Keratinocyte (primary cell): Measurements from ENCODE around the gene LRIT2. TPM values are rescaled to one million over a fixed set of nuclear protein-coding genes. Genes with fewer than 3 reads are reported as not detected.

ENCODE experiments used
- DNase-seq: peaks from one replicate; pipeline ENCODE4 v3.0.0-alpha.2; 2011; ENCODE audit warnings: low read depth, missing footprints, low spot score
- FAIRE-seq: peaks from 2 replicates; lab custom pipeline; 2011; peaks lifted over from hg19 to GRCh38; lab: Jason Lieb, UNC
- H2AFZ ChIP-seq: 2 replicates; pipeline ENCODE4 v1.6.0; 2012; ENCODE audit warnings: low read length, control low read depth, inconsistent platforms; ENCODE audit not compliant: control insufficient read depth
- H3K27ac ChIP-seq: 2 replicates; pipeline ENCODE4 v1.5.1; 2011; ENCODE audit warnings: low read length; ENCODE audit not compliant: control insufficient read depth, insufficient read depth
- H3K27me3 ChIP-seq: 3 replicates; pipeline ENCODE4 v1.6.0; 2011; ENCODE audit warnings: low read length; ENCODE audit not compliant: control insufficient read depth, insufficient read depth; ENCODE audit errors: extremely low read depth
- H3K36me3 ChIP-seq, 2 experiments: 2 replicates in 1 of 2; 3 replicates in 1 of 2; pipeline ENCODE4 v1.5.1; 2011; ENCODE audit warnings: low read length in 2 of 2, mild to moderate bottlenecking in 1 of 2; ENCODE audit not compliant: control insufficient read depth in 2 of 2, insufficient read depth in 2 of 2; ENCODE audit errors: extremely low read depth in 1 of 2
- H3K4me1 ChIP-seq: 3 replicates; pipeline ENCODE4 v1.5.1; 2011; ENCODE audit warnings: low read length; ENCODE audit not compliant: control insufficient read depth, insufficient read depth; ENCODE audit errors: extremely low read depth
- H3K4me2 ChIP-seq: 3 replicates; pipeline ENCODE4 v1.6.0; 2011; ENCODE audit warnings: low read depth, low read length; ENCODE audit not compliant: control insufficient read depth, insufficient read depth; ENCODE audit errors: extremely low read depth
- H3K4me3 ChIP-seq, 3 experiments: fragments of 200-600 bp in 1 of 3; sonication (generic) in 1 of 3; 2 replicates in 2 of 3; 3 replicates in 1 of 3; pipeline ENCODE4 v1.5.1; 2011 to 2016; ENCODE audit warnings: low read length in 3 of 3, mild to moderate bottlenecking in 3 of 3, control low read depth in 2 of 3, inconsistent platforms in 1 of 3, low read depth in 1 of 3, mixed read lengths in 1 of 3, mixed run types in 1 of 3, moderate library complexity in 1 of 3; ENCODE audit not compliant: control insufficient read depth in 2 of 3, insufficient read depth in 2 of 3; ENCODE audit errors: extremely low read depth in 1 of 3
- H3K79me2 ChIP-seq: 2 replicates; pipeline ENCODE4 v1.6.0; 2012; ENCODE audit warnings: low read length; ENCODE audit not compliant: control insufficient read depth, insufficient read depth
- H3K9ac ChIP-seq: 3 replicates; pipeline ENCODE4 v1.6.0; 2011; ENCODE audit warnings: low read length; ENCODE audit not compliant: control insufficient read depth, insufficient read depth; ENCODE audit errors: extremely low read depth
- H3K9me1 ChIP-seq: 3 replicates; pipeline ENCODE4 v1.6.0; 2011; ENCODE audit warnings: low read length; ENCODE audit not compliant: control insufficient read depth, insufficient read depth; ENCODE audit errors: extremely low read depth
- H3K9me3 ChIP-seq: 2 replicates; pipeline ENCODE4 v1.5.1; 2012; ENCODE audit warnings: low read depth, low read length; ENCODE audit not compliant: control insufficient read depth
- H4K20me1 ChIP-seq: 3 replicates; pipeline ENCODE4 v1.6.0; 2011; ENCODE audit warnings: low read length; ENCODE audit not compliant: control insufficient read depth, insufficient read depth; ENCODE audit errors: extremely low read depth
- EZH2 ChIP-seq: IDR thresholded peaks from one replicate; pipeline ENCODE4 v1.6.1; 2012; ENCODE audit warnings: inconsistent platforms, mild to moderate bottlenecking, low read length, moderate library complexity
- dilution Hi-C: fragments of 300-500 bp; cut with MboI; formaldehyde crosslinking; loops from one replicate; pipeline ENCODE4 v1.7.0; 2020; ENCODE audit warnings: low sequenced_read_pairs; ENCODE audit not compliant: extremely low pct_ligation_motif_present
- polyA plus RNA-seq, 5 experiments: library from polyadenylated mRNA; depleted of rRNA in 3 of 5; stranded (reverse) in 3 of 5; stranded (forward) in 1 of 5; unstranded in 1 of 5; fragments of >200 nt; gene quantifications; 1 replicate in 1 of 5; 2 replicates in 3 of 5; 3 replicates in 1 of 5; pipeline versions ENCODE4 v1.2.1 to v1.2.3, GENCODE V29; 2011 to 2012; ENCODE audit warnings: missing spikeins in 2 of 5, low read depth in 1 of 5, low replicate concordance in 1 of 5
- TF ChIP-seq, protein P1 (sequence below), 3 experiments: IDR thresholded peaks in 1 of 3; conservative IDR thresholded peaks in 1 of 3; optimal IDR thresholded peaks in 1 of 3; 2 replicates in 2 of 3; 3 replicates in 1 of 3; pipeline versions ENCODE3 to v1.5.1; 2011; ENCODE audit warnings: low read length in 3 of 3, mild to moderate bottlenecking in 3 of 3, moderate library complexity in 2 of 3, control low read depth in 1 of 3, inconsistent platforms in 1 of 3; ENCODE audit not compliant: insufficient read depth in 2 of 3; ENCODE audit errors: extremely low read depth in 1 of 3

The LRIT2 gene
- polyA plus RNA-seq, 1 donor (not counting 4 experiments of a cell fraction or from before 2014, with no cell fraction given): not detected

DNA sequence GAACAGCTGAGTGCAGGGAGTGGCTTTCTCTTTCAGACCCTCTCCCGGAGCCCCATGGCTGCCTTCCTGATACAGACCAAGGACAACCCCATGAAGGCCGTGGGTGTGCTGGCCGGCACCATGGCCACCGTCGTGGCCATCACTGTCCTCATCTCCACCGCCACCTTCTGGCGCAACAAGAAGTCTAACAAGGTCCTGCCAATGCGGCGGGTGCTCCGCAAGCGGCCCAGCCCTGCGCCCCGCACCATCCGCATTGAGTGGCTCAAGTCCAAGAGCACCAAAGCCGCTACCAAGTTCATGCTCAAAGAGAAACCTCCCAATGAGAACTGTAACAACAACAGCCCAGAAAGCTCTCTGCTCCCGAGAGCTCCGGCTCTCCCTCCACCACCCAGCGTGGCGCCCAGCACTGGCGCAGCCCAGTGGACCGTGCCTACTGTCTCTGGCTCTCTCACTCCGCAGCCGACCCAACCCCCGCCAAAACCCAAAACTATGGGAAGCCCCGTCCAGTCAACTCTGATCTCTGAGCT lies 11.2 kb downstream of the LRIT2 start:
- Histone ChIP-seq H3K4me3 (no peak overlapping the region), H3K79me2 (no peaks in the 10 kb centered on the region), H4K20me1 (no peaks in the 10 kb centered on the region), H3K9me3 (no peaks in the 10 kb centered on the region), H3K9me1 (no peaks in the 10 kb centered on the region), H3K27ac (no peak overlapping the region), H2AFZ (no peak overlapping the region), H3K4me2 (no peak overlapping the region), H3K36me3 (no peaks in the 10 kb centered on the region), H3K9ac (no peak overlapping the region), H3K4me1 (no peaks in the 10 kb centered on the region), H3K27me3 (no peaks in the 10 kb centered on the region)
- dilution Hi-C loops: no loop called here
- DNase-seq (no peak), FAIRE-seq (no peak)
- no peak for TF ChIP-seq EZH2
- TF ChIP-seq, protein P1, sequence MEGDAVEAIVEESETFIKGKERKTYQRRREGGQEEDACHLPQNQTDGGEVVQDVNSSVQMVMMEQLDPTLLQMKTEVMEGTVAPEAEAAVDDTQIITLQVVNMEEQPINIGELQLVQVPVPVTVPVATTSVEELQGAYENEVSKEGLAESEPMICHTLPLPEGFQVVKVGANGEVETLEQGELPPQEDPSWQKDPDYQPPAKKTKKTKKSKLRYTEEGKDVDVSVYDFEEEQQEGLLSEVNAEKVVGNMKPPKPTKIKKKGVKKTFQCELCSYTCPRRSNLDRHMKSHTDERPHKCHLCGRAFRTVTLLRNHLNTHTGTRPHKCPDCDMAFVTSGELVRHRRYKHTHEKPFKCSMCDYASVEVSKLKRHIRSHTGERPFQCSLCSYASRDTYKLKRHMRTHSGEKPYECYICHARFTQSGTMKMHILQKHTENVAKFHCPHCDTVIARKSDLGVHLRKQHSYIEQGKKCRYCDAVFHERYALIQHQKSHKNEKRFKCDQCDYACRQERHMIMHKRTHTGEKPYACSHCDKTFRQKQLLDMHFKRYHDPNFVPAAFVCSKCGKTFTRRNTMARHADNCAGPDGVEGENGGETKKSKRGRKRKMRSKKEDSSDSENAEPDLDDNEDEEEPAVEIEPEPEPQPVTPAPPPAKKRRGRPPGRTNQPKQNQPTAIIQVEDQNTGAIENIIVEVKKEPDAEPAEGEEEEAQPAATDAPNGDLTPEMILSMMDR (optimal IDR thresholded peaks at IDR 0.05 in 1 of 3, IDR thresholded peaks at IDR 0.05 in 1 of 3, conservative IDR thresholded peaks at IDR 0.05 in 1 of 3; ENCODE audit: extremely low read depth in 1 of 3, insufficient read depth in 2 of 3, low read length in 3 of 3): no peak

DNA sequence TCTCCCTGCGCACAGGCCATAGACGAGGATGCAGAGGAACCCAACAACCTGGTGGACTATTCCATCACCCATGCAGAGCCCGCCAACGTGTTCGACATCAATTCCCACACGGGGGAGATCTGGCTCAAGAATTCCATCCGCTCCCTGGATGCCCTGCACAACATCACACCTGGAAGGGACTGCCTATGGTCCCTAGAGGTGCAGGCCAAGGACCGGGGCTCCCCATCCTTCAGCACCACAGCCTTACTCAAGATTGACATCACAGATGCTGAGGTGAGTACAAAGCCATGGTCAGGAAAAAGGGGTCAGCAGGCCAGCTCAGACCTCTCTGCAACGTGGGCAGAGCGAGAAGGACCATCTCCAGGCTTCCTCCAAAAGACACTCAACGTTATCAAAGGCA lies 12.3 kb downstream of the LRIT2 start:
- TF ChIP-seq, protein P1 (optimal IDR thresholded peaks at IDR 0.05 in 1 of 3, IDR thresholded peaks at IDR 0.05 in 1 of 3, conservative IDR thresholded peaks at IDR 0.05 in 1 of 3; ENCODE audit: extremely low read depth in 1 of 3, insufficient read depth in 2 of 3, low read length in 3 of 3): no peak
- TF ChIP-seq EZH2: no peak
- Histone ChIP-seq H3K36me3 (no peaks in the 10 kb centered on the region), H3K9me1 (no peaks in the 10 kb centered on the region), H3K27ac (no peak overlapping the region), H3K4me2 (no peak overlapping the region), H3K4me3 (no peak overlapping the region), H2AFZ (no peak overlapping the region), H3K9ac (no peak overlapping the region), H3K4me1 (no peaks in the 10 kb centered on the region), H4K20me1 (no peaks in the 10 kb centered on the region), H3K9me3 (no peaks in the 10 kb centered on the region), H3K27me3 (no peaks in the 10 kb centered on the region), H3K79me2 (no peaks in the 10 kb centered on the region)
- FAIRE-seq (no peak), DNase-seq (no peak)
- dilution Hi-C loops: no loop called here
